NOMO-1 treated with DMSO at 0.1 percent for 48 hours (cell line): ENCODE results near the gene LOXL4.

Experiments
- DNase-seq: peaks from one replicate; lab custom pipeline; 2025; ENCODE audit not compliant: unreplicated experiment; lab: John Stamatoyannopoulos, UW

The LOXL4 gene

GRCh38 chr10:98265403-98266378, 2.3 kb downstream of the LOXL4 start:
- peak; percentile 28 for DNase-seq

GRCh38 chr10:98264378-98265065, 3.5 kb downstream of the LOXL4 start:
- DNase-seq = no peak

- DNase-seq = no peak
Observed at GRCh38 chr10:98263088-98263487, 4.9 kb downstream of the LOXL4 start.

DNA sequence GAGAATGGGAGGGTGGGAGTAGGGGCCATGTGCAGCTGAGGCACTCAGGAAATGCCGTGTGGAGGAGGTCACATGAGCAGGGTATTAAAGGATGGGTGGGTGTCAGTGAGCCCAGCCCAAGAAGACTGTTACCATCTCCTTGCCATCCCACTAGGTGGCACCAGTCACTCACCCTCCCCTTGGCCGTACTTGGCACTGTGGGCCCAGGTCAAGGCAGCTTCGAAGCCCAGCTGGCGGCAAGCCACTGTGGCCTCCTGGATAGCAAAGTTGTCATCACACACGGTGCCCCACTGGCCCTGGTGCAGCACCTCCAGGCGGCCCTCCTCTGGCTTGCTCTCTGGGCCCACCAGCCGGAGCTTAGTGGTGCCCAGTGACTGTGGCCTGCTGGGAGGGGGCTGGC, 5.4 kb downstream of the LOXL4 start:
- peak; percentile 49 for DNase-seq

- DNase-seq = peak; percentile 2
Observed at GRCh38 chr10:98261436-98262277, 6.3 kb downstream of the LOXL4 start.

DNA sequence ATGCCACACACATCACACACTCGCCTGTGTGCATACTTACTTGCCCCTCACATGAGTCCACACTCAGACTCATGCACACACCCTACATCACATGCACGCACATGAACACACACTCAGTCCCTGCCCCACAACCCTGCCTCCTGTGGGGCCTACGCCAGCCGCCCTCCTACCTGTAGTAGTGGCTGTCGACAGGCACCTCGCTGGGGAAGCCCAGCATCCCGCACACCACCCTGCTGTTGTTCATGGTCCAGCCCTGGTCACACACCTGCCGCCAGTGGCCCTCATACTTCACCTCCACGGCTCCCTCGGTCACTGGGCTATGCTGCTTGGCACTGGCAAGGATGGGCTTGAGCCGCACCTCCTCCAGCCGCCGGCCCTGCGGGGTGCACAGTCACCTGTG, 7.2 kb downstream of the LOXL4 start:
- no peak for DNase-seq

GRCh38 chr10:98260350-98260749, 7.6 kb downstream of the LOXL4 start:
- no peak for DNase-seq

DNA sequence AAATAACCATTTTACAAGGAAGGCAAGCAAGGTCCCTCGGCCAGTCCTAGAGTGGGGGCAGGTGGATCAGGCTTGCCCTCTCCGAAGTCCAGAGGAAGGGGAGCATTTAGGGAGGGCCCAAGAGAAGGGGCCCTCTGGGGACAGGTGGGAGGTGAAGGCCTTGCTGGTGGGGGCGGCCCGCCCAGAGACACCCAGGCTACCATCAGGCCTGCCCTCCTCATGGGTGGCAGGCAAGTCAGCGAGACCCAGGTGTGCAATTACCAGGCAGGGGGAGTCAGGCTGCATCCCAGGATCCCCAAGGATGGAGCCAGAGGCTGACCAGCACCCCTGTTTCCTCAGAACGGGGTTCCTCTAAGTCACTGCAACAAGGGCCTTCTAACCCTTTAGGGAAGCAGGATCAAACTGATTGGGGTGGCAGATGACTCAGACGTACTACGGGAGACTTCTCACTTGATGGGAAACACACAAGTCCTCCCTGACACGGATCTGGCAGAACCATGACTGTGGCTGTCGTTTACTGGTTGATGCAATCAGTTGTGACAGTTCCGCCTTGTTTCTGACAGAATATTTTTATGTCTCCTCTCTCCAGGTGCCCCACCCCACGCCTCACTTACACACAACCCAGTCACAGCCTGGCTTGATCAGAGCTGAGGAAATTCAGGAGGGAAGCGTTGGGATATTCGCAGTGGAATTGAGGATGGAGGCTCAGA, 8.2 kb downstream of the LOXL4 start:
- peak; percentile 90 for DNase-seq

- DNase-seq = no peak
Observed at GRCh38 chr10:98258683-98259454, 9.1 kb downstream of the LOXL4 start.

- no peak for DNase-seq
Observed at GRCh38 chr10:98257961-98258360, 10.0 kb downstream of the LOXL4 start.

- no peak for DNase-seq
Observed at GRCh38 chr10:98257198-98257597, 10.8 kb downstream of the LOXL4 start.

- DNase-seq = no peak
Observed at GRCh38 chr10:98256692-98257091, 11.3 kb downstream of the LOXL4 start.

DNA sequence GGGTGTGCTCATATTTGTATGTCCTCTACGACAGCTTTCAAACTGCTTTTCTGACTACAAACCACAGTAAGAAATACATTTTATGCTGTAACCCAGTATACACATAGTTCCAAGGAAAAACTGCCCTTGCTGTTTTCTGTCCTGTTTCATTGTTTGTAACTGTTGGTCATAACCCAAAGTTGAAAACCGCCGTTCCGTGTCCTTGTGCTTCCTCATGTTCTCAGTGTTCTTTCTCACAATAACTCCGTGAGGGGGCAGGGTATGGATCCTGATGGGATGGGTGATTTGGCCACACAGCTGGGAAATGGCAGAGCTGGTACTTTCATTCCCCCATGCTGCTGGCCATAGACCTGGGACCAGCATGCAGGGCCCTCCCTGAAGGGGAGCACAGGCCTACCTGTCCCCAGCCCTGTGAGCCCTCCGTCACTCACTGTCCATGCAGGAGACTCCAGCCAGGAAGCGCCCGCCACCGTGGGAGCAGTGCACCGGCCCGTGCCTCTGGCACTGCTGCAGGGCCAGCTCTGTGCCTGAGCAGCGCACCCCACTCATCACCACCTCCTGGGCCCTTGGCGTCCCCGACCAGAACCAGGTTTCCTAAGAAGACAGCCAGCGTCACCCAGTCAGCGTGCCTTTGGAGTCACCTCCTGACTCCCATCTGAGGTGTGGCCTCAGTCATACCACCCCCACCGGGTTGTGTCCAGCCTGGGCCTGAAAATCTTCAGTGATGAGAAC, 12.7 kb downstream of the LOXL4 start:
- DNase-seq = no peak

DNA sequence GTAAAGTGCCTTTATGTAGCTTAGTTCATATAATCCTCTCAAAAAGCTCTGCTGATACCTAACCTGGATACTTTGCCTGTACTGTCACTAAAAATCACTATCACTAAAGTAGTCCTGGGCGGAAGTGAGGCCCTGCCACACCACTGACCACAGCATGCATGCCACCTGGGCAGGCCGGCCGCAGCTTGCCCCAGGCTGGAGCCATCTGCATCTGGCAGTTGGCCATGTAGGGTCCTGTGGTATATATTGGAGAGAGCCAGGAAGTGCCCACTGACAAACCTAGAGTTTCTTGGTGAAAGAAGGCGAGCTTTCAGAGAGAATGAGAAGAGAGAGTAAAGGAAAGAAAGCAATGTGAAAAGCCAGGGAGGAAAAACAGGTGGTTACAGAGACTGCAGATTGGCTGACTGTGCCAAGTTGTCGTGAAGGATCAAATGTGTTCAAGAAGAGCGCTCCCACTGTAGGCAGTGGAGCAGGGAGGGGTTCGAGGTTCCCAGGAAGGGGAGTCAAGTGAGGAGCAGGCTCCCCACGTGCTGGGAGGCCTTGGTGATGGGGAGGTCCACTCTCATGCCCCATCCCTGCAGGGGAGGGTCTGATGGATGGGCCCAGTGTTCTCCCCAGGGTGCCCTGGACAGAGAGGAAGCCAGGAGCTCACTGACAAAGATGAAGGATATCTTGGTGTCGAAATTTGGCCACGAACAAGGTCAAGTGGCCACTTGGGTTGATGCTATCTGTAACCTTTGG, 13.6 kb downstream of the LOXL4 start:
- DNase-seq = no peak

DNA sequence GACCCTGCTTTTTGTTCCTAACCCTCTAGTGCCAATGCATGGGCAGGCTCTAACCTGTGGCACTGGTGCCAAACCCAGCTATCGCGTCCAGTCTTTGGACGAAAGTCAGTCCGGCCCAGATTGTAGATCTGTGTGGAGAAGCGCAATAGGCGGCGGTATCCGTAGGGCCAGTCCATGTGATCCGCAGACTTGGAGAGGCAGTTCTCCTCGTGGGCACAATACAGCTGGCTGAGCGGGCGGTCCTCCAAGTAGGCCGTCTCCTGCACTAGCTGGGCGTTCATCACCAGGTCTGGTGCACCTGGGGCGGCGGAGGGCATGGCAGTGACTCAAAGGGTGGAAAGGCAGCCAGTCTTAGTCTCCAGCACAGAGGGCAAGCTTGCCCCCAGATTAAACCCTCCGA, 14.5 kb downstream of the LOXL4 start:
- DNase-seq = no peak

GRCh38 chr10:98252464-98252863, 15.5 kb downstream of the LOXL4 start:
- DNase-seq = no peak

DNA sequence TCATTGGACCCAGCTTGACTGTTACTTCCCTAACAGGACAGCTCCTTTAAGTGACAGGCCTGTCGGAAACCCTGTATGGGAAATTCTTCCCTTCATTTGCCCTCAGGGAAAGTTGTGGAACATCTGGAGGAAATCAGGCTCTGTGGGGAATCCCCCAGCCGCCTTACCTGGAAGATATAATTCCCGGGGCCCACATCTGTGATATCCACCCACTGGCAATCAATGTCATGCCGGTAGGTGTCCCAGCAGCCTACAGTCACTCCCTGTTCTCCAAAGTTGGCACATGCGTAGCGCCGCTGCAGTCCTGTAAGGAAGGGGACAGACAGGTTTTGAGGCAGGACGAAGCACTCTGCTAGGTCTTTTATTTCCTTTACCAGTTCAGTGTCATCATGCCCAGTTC, 16.6 kb downstream of the LOXL4 start:
- DNase-seq = no peak

DNA sequence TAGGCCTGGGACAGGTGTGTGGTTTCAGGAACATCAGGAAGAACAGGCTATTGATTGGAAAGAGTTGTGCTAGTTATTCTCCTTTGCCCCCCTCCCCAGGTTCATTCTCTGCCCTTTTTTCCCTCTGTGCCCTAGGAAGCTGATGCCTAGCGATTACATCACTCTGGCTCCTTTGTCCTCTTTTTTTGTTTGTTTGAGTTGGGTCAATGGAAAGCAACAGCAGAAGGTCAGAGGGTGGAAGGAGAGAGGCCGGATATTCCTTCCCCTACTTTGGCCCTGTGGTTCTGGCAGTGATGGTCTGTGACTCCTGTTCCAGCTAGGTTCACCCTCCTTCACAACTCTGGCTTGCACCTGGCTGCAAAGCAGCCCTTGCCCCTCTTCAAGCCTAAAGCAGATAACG, 18.9 kb downstream of the LOXL4 start:
- DNase-seq = no peak

DNA sequence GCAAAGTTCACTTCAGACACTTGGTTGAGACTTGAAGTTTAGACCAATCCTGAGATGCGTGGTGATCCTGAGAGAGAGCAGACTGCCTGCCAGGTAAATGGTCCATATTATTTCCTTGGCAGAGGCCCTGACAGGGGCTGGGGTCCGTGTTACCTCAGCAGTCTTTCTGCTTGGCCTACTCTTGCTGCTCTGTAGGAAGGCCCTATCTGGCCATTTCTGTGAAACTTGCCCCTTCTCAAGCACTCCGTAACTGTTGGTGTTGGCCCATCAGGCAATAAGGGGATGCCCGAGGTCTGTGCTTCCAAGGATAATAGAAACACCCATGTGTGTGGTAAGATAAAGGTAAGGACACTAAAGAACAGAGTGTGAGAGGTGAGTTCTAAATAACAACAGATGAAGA, 20.0 kb downstream of the LOXL4 start:
- no peak for DNase-seq
